Tibial nerve (tissue), 4 donors: ENCODE data around the gene FBLN1.

Experiments
- EP300 ChIP-seq, 2 donors: sonication (generic); formaldehyde crosslinking; IDR thresholded peaks; one replicate each; pipeline ENCODE4 v1.6.1; 2017; ENCODE audit warnings: antibody characterized with exemption in 2 of 2, mild to moderate bottlenecking in 1 of 2
- POLR2A ChIP-seq, 2 donors: fragments of 450-650 bp; IDR thresholded peaks; one replicate each; pipeline ENCODE4 v1.6.1; 2017; ENCODE audit warnings: antibody characterized with exemption in 2 of 2, mild to moderate bottlenecking in 2 of 2, moderate library complexity in 2 of 2
- TF ChIP-seq, protein P1 (sequence below), 5 experiments: fragments of 200-600 bp in 3 of 5; fragments of 450-650 bp in 2 of 5; sonication (generic) in 3 of 5; IDR thresholded peaks; one replicate each; pipeline ENCODE4 v1.5.1; 2016 to 2019; ENCODE audit warnings: antibody characterized with exemption in 5 of 5, mild to moderate bottlenecking in 3 of 5, moderate library complexity in 2 of 5

DNA sequence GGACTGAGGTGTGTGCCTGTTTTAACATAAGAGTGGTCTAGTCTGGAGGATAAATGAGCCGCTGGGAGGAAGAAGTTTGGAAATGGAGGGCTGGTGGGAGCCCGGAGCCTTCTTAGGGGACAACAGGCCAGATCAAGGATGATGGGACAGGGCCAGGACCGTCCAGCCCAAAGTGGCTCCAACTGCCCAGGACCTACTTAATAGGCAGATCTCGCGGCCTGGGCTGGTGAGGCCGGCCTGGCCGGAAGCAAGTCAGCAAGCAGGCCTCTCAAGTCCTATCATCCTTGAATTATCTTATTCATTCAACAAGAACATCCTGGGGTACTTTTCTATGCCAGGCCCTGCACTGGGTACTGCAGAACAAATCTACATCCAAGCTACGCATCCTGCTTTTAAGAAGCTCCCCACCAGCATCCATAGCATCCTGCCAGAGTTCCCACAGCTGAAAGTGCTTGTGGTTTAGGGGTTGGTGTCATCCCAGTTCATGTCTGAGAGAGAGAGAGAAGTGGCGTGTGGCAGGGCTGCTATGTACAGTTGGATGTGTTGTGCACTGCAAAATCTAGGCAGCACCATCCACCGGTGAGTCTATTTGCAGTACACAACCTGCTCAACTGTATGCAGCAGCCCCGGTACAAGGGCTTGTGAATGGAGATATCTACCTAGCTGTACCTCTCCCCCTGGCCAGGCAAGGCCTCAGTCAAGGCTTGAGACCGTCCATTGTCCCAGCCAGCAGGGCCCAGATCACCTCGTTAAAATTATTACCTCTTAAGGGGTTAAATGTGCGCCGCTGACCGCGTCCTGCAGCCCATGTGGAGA lies 82.1 kb downstream of the FBLN1 start:
- TF ChIP-seq, protein P1, sequence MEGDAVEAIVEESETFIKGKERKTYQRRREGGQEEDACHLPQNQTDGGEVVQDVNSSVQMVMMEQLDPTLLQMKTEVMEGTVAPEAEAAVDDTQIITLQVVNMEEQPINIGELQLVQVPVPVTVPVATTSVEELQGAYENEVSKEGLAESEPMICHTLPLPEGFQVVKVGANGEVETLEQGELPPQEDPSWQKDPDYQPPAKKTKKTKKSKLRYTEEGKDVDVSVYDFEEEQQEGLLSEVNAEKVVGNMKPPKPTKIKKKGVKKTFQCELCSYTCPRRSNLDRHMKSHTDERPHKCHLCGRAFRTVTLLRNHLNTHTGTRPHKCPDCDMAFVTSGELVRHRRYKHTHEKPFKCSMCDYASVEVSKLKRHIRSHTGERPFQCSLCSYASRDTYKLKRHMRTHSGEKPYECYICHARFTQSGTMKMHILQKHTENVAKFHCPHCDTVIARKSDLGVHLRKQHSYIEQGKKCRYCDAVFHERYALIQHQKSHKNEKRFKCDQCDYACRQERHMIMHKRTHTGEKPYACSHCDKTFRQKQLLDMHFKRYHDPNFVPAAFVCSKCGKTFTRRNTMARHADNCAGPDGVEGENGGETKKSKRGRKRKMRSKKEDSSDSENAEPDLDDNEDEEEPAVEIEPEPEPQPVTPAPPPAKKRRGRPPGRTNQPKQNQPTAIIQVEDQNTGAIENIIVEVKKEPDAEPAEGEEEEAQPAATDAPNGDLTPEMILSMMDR (IDR thresholded peaks at IDR 0.05), result no peak
- TF ChIP-seq POLR2A (IDR thresholded peaks at IDR 0.05) (no peak), EP300 (IDR thresholded peaks at IDR 0.05) (no peak)
